HL-60 (cell line): ENCODE data around the gene MAD2L2.

Experiments
- DNase-seq, 2 experiments: peaks; one replicate each; pipeline ENCODE4 v3.0.0-alpha.2; 2010 to 2020; ENCODE audit warnings: low read depth in 1 of 2, low spot score in 1 of 2
- H3K27ac ChIP-seq: fragments of 250-450 bp; sonication (Bioruptor Pico); replicated peaks from 2 replicates; pipeline ENCODE4 v1.5.1; 2020; ENCODE audit warnings: mild to moderate bottlenecking, moderate library complexity
- H3K27me3 ChIP-seq: fragments of 250-450 bp; sonication (Bioruptor Pico); 2 replicates; pipeline ENCODE4 v1.5.1; 2021; ENCODE audit warnings: mild to moderate bottlenecking, moderate library complexity; ENCODE audit not compliant: insufficient read depth, poor library complexity, severe bottlenecking
- H3K4me3 ChIP-seq: replicated peaks from 2 replicates; pipeline ENCODE4 v1.5.1; 2011; ENCODE audit warnings: mild to moderate bottlenecking, control low read depth, low read length; ENCODE audit not compliant: insufficient read depth
- GABPA ChIP-seq: IDR thresholded peaks from 2 replicates; pipeline ENCODE4 v1.6.1; 2012; ENCODE audit warnings: low read depth
- POLR2AphosphoS5 ChIP-seq: IDR thresholded peaks from 2 replicates; pipeline ENCODE4 v1.6.1; 2012; ENCODE audit warnings: low read depth
- REST ChIP-seq: IDR thresholded peaks from 2 replicates; pipeline ENCODE4 v1.6.1; 2012; ENCODE audit warnings: low read depth; ENCODE audit not compliant: insufficient replicate concordance
- SPI1 ChIP-seq: IDR thresholded peaks from 2 replicates; pipeline ENCODE4 v1.6.1; 2012; ENCODE audit warnings: low read depth, mild to moderate bottlenecking, borderline replicate concordance
- TF ChIP-seq, protein P1 (sequence below): IDR thresholded peaks from one replicate; pipeline ENCODE4 v1.5.1; 2011; ENCODE audit warnings: low read length, control low read depth, inconsistent platforms; ENCODE audit not compliant: insufficient read depth

Gene MAD2L2

GRCh38 chr1:11653101-11653860 lies 27.7 kb downstream of the MAD2L2 start:
- no peak overlapping the region for H3K27ac ChIP-seq
- no peak overlapping the region for H3K4me3 ChIP-seq
- no peak for DNase-seq
- TF ChIP-seq POLR2AphosphoS5 (no peak), REST (no peak), SPI1 (no peak), GABPA (no peak)
- TF ChIP-seq, protein P1, sequence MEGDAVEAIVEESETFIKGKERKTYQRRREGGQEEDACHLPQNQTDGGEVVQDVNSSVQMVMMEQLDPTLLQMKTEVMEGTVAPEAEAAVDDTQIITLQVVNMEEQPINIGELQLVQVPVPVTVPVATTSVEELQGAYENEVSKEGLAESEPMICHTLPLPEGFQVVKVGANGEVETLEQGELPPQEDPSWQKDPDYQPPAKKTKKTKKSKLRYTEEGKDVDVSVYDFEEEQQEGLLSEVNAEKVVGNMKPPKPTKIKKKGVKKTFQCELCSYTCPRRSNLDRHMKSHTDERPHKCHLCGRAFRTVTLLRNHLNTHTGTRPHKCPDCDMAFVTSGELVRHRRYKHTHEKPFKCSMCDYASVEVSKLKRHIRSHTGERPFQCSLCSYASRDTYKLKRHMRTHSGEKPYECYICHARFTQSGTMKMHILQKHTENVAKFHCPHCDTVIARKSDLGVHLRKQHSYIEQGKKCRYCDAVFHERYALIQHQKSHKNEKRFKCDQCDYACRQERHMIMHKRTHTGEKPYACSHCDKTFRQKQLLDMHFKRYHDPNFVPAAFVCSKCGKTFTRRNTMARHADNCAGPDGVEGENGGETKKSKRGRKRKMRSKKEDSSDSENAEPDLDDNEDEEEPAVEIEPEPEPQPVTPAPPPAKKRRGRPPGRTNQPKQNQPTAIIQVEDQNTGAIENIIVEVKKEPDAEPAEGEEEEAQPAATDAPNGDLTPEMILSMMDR: no peak
- no peaks in the 10 kb centered on the region for H3K27me3 ChIP-seq

GRCh38 chr1:11652203-11652780 lies 28.7 kb downstream of the MAD2L2 start:
- no peak overlapping the region for H3K27ac ChIP-seq
- DNase-seq: no peak

More at GRCh38 chr1:11652203-11652780, 28.7 kb downstream of the MAD2L2 start:
- TF ChIP-seq, protein P1: no peak
- TF ChIP-seq GABPA: no peak
- no peak for TF ChIP-seq POLR2AphosphoS5
- no peak for TF ChIP-seq SPI1
- TF ChIP-seq REST: no peak
- H3K27me3 ChIP-seq: no peaks in the 10 kb centered on the region
- H3K4me3 ChIP-seq: no peak overlapping the region
